ENCODE measurements around the gene AFAP1L1.

Gene AFAP1L1

DNA sequence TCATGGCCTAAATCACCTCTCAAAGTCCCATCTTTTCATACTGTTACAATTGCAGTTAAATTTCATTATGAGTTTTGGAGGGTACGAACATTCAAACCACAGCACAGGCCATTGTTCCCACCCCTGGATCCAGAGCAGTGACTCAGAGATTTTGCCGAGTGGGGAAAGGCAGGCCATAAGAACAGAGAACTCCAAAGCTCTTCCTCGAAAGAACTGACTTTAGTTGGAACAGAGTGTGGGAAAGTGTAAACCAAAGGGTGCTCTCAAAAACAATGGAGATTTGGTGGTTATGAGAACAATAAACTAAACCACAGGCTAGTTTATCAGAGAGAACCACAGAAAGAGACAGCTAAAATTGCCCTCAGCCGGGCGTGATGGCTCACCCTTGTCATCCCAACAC is 54.2 kb downstream of the AFAP1L1 start:
- TF ChIP-seq, protein P1, sequence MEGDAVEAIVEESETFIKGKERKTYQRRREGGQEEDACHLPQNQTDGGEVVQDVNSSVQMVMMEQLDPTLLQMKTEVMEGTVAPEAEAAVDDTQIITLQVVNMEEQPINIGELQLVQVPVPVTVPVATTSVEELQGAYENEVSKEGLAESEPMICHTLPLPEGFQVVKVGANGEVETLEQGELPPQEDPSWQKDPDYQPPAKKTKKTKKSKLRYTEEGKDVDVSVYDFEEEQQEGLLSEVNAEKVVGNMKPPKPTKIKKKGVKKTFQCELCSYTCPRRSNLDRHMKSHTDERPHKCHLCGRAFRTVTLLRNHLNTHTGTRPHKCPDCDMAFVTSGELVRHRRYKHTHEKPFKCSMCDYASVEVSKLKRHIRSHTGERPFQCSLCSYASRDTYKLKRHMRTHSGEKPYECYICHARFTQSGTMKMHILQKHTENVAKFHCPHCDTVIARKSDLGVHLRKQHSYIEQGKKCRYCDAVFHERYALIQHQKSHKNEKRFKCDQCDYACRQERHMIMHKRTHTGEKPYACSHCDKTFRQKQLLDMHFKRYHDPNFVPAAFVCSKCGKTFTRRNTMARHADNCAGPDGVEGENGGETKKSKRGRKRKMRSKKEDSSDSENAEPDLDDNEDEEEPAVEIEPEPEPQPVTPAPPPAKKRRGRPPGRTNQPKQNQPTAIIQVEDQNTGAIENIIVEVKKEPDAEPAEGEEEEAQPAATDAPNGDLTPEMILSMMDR (IDR thresholded peaks at IDR 0.05; ENCODE audit: low read depth, low read length, missing control alignments), result no peak
- DNase-seq (ENCODE audit: extremely low read depth, low read depth), result no peak

GRCh38 chr5:149326611-149327010 is 55.0 kb downstream of the AFAP1L1 start:
- H3K4me3 ChIP-seq (replicated peaks; ENCODE audit: low read depth, low read length), result no peak overlapping the region
- no peak for DNase-seq (ENCODE audit: extremely low read depth, low read depth)
- TF ChIP-seq, protein P1 (IDR thresholded peaks at IDR 0.05; ENCODE audit: low read depth, low read length, missing control alignments), result no peak

More for the DNA sequence above, 54.2 kb downstream of the AFAP1L1 start:
- no peak overlapping the region for H3K4me3 ChIP-seq (replicated peaks; ENCODE audit: low read depth, low read length)

DNA sequence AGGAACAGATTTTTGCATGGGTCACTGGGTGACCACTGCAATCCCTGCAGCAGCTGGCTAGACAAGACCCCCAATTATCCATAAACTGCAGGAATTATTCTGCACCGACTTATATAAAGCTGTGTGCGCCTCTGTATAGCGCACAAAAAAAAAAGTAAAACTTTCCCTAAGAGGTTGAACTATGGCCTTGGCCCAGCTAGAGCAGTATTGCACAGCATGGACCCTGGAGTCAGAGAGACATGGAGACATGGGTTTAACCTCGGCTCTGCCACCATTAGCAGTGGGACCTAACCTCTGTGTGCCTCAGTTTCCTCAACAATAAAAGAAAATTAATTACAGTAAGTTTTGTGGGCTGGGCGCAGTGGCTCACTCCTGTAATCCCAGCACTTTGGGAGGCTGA is 56.5 kb downstream of the AFAP1L1 start:
- TF ChIP-seq, protein P1 (IDR thresholded peaks at IDR 0.05; ENCODE audit: low read depth, low read length, missing control alignments), result no peak
- DNase-seq (ENCODE audit: extremely low read depth, low read depth), result no peak
- H3K4me3 ChIP-seq (replicated peaks; ENCODE audit: low read depth, low read length), result no peak overlapping the region

DNA sequence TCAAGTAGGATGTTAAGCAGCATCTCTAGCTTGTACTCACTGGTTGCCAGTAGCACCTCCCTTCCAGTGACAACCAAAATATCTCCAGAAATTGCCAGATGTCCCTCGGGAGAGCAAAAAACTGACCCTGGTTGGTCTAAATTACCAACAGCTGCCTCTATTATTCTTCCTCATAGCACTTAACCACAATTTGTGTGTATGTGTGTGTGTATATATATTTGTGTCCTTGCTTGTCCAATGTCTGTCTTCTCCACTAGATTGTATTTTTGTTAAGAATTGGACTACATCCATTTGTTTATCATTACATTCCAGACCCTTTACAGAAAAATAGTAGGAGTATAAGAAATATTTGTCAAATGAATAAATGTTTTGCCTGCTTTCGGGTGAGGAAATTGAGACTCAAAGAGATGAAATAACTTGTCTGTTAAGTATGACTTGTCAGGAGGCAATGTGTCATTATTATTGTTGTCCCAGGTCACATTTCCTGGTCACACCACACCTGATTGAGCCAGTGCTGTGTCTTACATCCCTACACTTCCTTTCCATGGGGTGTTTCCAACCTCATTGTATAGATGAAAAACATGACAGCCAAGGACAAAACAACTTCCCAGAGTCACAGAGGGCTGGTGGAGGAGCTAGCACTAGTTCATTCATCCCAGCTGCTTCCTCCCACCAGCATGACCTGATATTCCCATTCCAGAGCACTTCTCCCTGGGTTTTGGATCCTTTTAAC is 62.2 kb downstream of the AFAP1L1 start:
- no peak overlapping the region for H3K4me3 ChIP-seq (replicated peaks; ENCODE audit: low read depth, low read length)
- no peak for DNase-seq (ENCODE audit: extremely low read depth, low read depth)
- TF ChIP-seq, protein P1 (IDR thresholded peaks at IDR 0.05; ENCODE audit: low read depth, low read length, missing control alignments), result no peak

- DNase-seq (ENCODE audit: extremely low read depth, low read depth), result no peak
- TF ChIP-seq, protein P1 (IDR thresholded peaks at IDR 0.05; ENCODE audit: low read depth, low read length, missing control alignments), result no peak
Observed at GRCh38 chr5:149337736-149338135, 66.1 kb downstream of the AFAP1L1 start.

GRCh38 chr5:149338364-149338763 is 66.7 kb downstream of the AFAP1L1 start:
- no peak overlapping the region for H3K4me3 ChIP-seq (replicated peaks; ENCODE audit: low read depth, low read length)
- no peak for DNase-seq (ENCODE audit: extremely low read depth, low read depth)
- TF ChIP-seq, protein P1 (IDR thresholded peaks at IDR 0.05; ENCODE audit: low read depth, low read length, missing control alignments), result no peak

More at GRCh38 chr5:149337736-149338135, 66.1 kb downstream of the AFAP1L1 start:
- no peak overlapping the region for H3K4me3 ChIP-seq (replicated peaks; ENCODE audit: low read depth, low read length)

All from HFF-Myc (cell line).